Hepatocyte (in vitro differentiated cells): ENCODE results near the gene PDIA5. TPM values are rescaled to one million over a fixed set of nuclear protein-coding genes. Genes with fewer than 3 reads are reported as not detected.

ENCODE experiments used
- DNase-seq: peaks from one replicate; pipeline ENCODE4 v3.0.0-alpha.2; 2016; ENCODE audit warnings: low spot score
- H2AFZ ChIP-seq: fragments of 200-600 bp; sonication (generic); 2 replicates; pipeline ENCODE4 v1.6.0; 2016; ENCODE audit warnings: antibody characterized with exemption, mild to moderate bottlenecking
- H3K27ac ChIP-seq: fragments of 200-600 bp; sonication (generic); 2 replicates; pipeline ENCODE4 v1.5.1; 2016; ENCODE audit warnings: mild to moderate bottlenecking
- H3K27me3 ChIP-seq: fragments of 200-600 bp; sonication (generic); 2 replicates; pipeline ENCODE4 v1.6.1; 2016
- H3K36me3 ChIP-seq: fragments of 200-600 bp; sonication (generic); replicated peaks from 2 replicates; pipeline ENCODE4 v1.5.1; 2016; ENCODE audit warnings: low read depth; ENCODE audit not compliant: insufficient read depth
- H3K4me1 ChIP-seq: fragments of 200-600 bp; sonication (generic); 2 replicates; pipeline ENCODE4 v1.5.1; 2016; ENCODE audit warnings: mild to moderate bottlenecking, moderate library complexity; ENCODE audit not compliant: insufficient read depth
- H3K4me2 ChIP-seq: fragments of 200-600 bp; sonication (generic); 2 replicates; pipeline ENCODE4 v1.6.0; 2016
- H3K4me3 ChIP-seq: fragments of 200-600 bp; sonication (generic); 2 replicates; pipeline ENCODE4 v1.5.1; 2016; ENCODE audit warnings: mild to moderate bottlenecking
- H3K79me2 ChIP-seq: fragments of 200-600 bp; sonication (generic); 2 replicates; pipeline ENCODE4 v1.6.0; 2017; ENCODE audit warnings: mild to moderate bottlenecking
- H3K9me2 ChIP-seq: fragments of 200-600 bp; sonication (generic); replicated peaks from 2 replicates; pipeline ENCODE4 v1.6.0; 2017; ENCODE audit warnings: mild to moderate bottlenecking; ENCODE audit not compliant: insufficient read depth
- H3K9me3 ChIP-seq: fragments of 200-600 bp; sonication (generic); 2 replicates; pipeline ENCODE4 v1.5.1; 2016; ENCODE audit warnings: low read depth, mild to moderate bottlenecking
- H4K20me1 ChIP-seq: fragments of 200-600 bp; sonication (generic); 2 replicates; pipeline ENCODE4 v1.6.0; 2016; ENCODE audit warnings: mild to moderate bottlenecking; ENCODE audit not compliant: insufficient read depth, poor library complexity, severe bottlenecking
- EZH2 ChIP-seq: fragments of 200-600 bp; sonication (generic); IDR thresholded peaks from 2 replicates; pipeline ENCODE4 v1.6.1; 2016; ENCODE audit warnings: antibody characterized with exemption, mild to moderate bottlenecking, borderline replicate concordance
- EZH2phosphoT487 ChIP-seq: fragments of 200-600 bp; sonication (generic); IDR thresholded peaks from one replicate; pipeline ENCODE4 v1.6.1; 2018; ENCODE audit warnings: antibody characterized with exemption, mild to moderate bottlenecking, low read depth, moderate library complexity; ENCODE audit not compliant: unreplicated experiment, severe bottlenecking
- WGBS: methylation state at CpG from one replicate; pipeline ENCODE4 v1.1.6; 2016; ENCODE audit warnings: low lambda C conversion rate; ENCODE audit errors: missing lambda C conversion rate; 5-methylcytosine and 5-hydroxymethylcytosine counted together
- polyA plus RNA-seq: library from polyadenylated mRNA; unstranded; fragments of >200 nt; fragmentation: Nextera tagmentation; extraction: Ambion mirVana; gene quantifications from 2 replicates; pipeline ENCODE4 v1.2.1, GENCODE V29; 2016
- total RNA-seq: library from RNA; depleted of rRNA; stranded (reverse); fragments of >200 nt; gene quantifications from 2 replicates; pipeline ENCODE4 v1.2.3, GENCODE V29; 2014
- TF ChIP-seq, protein P1 (sequence below): fragments of 200-600 bp; sonication (generic); IDR thresholded peaks from 2 replicates; pipeline ENCODE4 v1.5.1; 2016; ENCODE audit warnings: antibody characterized with exemption, mild to moderate bottlenecking; ENCODE audit not compliant: poor library complexity

Gene PDIA5
- total and polyA plus RNA-seq, 2 experiments from 2014 or later: 71.8 to 97.3 TPM

DNA sequence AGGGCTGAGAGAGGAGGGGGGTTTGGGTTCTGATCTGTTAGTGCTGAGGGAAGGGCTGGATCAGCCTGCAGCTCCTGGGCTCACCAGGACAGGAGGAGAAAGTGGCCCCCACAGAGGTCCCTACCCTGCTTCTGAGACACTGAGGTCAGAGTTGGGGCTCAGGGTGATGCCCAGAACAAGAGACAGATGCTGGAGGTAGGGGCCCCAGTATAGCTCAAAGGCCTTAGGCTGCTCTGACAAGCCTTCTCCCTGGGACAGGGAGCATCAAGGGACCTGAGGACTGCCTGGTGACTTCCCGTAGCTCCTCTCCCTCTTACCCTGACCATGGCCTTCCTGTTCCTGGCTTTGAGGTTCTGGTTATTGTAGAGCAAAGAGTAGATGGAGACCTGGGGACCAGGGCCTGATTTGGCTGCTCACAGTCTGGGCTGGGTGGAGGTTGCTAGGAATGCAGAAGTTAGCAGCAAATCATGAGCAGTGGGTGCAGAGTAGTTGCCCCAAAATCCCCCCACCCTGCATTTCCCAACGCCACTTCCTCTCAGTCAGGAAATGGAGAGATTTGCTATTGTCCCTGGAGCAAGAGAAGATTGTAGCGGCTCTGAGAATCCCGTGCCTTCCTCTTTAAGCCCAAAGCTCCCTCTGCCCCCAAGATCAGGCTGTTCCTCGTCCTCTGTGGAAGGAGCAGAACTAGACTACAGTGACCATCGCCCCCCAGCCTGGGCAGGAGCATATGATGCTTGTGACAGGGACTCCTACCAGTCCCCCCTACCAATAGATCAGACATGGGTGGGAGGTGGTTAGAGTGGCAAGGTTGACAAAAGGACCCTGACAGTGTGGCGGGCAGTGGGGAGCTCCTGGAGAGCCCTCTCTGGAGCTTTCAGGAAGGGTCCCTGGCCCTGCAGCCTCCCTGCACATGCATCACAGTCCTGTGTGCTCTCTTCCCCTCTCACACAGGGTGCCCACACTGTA, 87.5 kb downstream of the PDIA5 start:
- TF ChIP-seq EZH2phosphoT487 (no peak), EZH2 (no peak)
- TF ChIP-seq, protein P1, sequence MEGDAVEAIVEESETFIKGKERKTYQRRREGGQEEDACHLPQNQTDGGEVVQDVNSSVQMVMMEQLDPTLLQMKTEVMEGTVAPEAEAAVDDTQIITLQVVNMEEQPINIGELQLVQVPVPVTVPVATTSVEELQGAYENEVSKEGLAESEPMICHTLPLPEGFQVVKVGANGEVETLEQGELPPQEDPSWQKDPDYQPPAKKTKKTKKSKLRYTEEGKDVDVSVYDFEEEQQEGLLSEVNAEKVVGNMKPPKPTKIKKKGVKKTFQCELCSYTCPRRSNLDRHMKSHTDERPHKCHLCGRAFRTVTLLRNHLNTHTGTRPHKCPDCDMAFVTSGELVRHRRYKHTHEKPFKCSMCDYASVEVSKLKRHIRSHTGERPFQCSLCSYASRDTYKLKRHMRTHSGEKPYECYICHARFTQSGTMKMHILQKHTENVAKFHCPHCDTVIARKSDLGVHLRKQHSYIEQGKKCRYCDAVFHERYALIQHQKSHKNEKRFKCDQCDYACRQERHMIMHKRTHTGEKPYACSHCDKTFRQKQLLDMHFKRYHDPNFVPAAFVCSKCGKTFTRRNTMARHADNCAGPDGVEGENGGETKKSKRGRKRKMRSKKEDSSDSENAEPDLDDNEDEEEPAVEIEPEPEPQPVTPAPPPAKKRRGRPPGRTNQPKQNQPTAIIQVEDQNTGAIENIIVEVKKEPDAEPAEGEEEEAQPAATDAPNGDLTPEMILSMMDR: no peak
- Histone ChIP-seq H4K20me1 (no peaks in the 10 kb centered on the region), H3K27me3 (no peaks in the 10 kb centered on the region), H3K4me1 (peaks cover 29% of the 10 kb centered on the region), H3K79me2 (no peaks in the 10 kb centered on the region), H3K4me2 (no peak overlapping the region), H3K36me3 (no peaks in the 10 kb centered on the region), H3K9me2 (no peaks in the 10 kb centered on the region), H3K4me3 (no peak overlapping the region), H3K27ac (peak overlapping the region; percentile 55), H2AFZ (no peak overlapping the region), H3K9me3 (no peaks in the 10 kb centered on the region)
- WGBS: 97% methylated on average over 7 of the region's 7 CpGs
- DNase-seq: no peak

DNA sequence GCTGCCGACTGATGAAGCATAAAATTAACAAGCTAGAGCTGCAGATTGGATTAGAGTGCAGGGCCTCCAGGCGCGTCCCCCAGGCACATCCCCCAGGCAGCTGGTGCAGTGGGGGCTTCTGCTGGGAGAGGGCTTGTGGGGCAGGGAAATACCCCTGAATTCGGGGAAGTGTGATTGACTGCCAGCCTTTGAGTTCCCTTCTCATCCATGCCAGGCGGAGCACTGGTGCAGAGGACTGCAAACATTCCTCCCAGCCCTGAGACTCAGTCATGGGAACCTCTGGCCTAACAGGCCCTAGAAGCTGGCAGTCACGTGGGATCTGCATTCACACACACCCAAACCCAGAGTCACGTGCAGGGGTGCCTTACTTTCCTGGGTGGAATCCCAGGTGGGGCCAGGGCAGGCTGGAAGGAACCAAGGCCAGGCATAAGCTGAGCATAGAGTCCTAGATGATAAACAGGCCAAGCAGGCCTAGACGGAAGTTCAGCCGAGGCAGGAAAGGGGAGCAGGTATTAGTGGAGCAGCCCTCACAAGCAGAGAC, 88.7 kb downstream of the PDIA5 start:
- Histone ChIP-seq H3K4me1 (peaks cover 29% of the 10 kb centered on the region), H3K27ac (no peak overlapping the region), H3K36me3 (no peaks in the 10 kb centered on the region), H4K20me1 (no peaks in the 10 kb centered on the region), H3K4me3 (no peak overlapping the region), H2AFZ (no peak overlapping the region), H3K9me3 (no peaks in the 10 kb centered on the region), H3K79me2 (no peaks in the 10 kb centered on the region), H3K4me2 (no peak overlapping the region), H3K9me2 (no peaks in the 10 kb centered on the region), H3K27me3 (no peaks in the 10 kb centered on the region)
- WGBS: 89% methylated on average over 9 of the region's 9 CpGs
- TF ChIP-seq EZH2phosphoT487 (no peak), EZH2 (no peak)
- TF ChIP-seq, protein P1: no peak
- DNase-seq: no peak

DNA sequence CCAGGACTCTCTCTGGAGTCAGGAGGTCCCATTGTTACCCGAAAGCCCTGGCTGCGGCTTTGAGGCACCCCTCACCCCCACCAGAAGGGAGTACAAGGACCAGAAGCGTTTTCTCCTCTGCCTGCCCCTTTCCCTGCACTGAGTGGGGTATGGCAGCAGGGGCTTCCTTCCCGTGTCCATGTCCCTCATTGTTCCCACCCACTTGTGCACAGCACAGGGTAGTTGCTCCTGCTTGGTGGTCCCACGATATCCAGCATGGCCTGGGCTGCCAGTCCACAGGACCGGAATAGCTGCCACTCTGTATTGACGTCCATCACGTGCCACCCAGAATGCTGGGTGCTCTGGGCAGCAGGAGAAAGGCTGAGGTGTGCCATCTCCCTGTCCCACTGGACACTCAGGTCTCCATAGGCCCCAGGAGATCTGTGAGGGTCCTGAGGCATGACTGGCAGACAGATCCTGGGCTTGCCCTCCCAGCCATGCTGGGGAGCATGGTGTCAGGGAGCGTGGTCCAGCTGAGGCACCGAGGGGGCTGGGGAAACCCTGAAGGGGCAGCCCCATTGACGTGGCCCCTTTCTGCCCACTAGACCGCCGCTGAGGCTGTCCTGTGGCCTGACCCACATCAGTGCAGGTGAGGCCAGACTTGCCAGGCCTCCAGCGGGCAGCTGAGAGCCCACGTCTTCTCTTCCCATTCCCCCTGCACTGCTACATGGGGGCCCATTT, 89.6 kb downstream of the PDIA5 start:
- no peak for DNase-seq
- Histone ChIP-seq H2AFZ (no peak overlapping the region), H3K36me3 (no peaks in the 10 kb centered on the region), H3K4me2 (no peak overlapping the region), H3K27me3 (no peaks in the 10 kb centered on the region), H4K20me1 (no peaks in the 10 kb centered on the region), H3K9me3 (no peaks in the 10 kb centered on the region), H3K9me2 (no peaks in the 10 kb centered on the region), H3K4me1 (peaks cover 29% of the 10 kb centered on the region), H3K4me3 (no peak overlapping the region), H3K79me2 (no peaks in the 10 kb centered on the region), H3K27ac (peak overlapping the region; percentile 79)
- WGBS: 94% methylated on average over 15 of the region's 15 CpGs
- TF ChIP-seq EZH2 (no peak), EZH2phosphoT487 (no peak)
- TF ChIP-seq, protein P1: no peak
